Upper lobe of left lung (tissue), 4 donors: ENCODE data around the gene REXO4.

Experiments used
- CTCF ChIP-seq, 6 experiments: fragments of 450-650 bp in 4 of 6; fragments of 200-600 bp in 2 of 6; sonication (generic) in 2 of 6; IDR thresholded peaks; one replicate each; pipeline ENCODE4 v1.5.1; 2016 to 2019; ENCODE audit warnings: antibody characterized with exemption in 6 of 6
- EP300 ChIP-seq, 4 donors: sonication (generic); formaldehyde crosslinking; IDR thresholded peaks; one replicate each; pipeline ENCODE4 v1.5.1; 2017; ENCODE audit warnings: antibody characterized with exemption in 4 of 4, control low read depth in 2 of 4
- POLR2AphosphoS5 ChIP-seq, 2 donors: sonication (generic); formaldehyde crosslinking; IDR thresholded peaks; one replicate each; pipeline ENCODE4 v1.5.1; 2017; ENCODE audit warnings: antibody characterized with exemption in 2 of 2

GRCh38 chr9:133372144-133372543 lies 45.7 kb downstream of the REXO4 start:
- TF ChIP-seq CTCF (IDR thresholded peaks at IDR 0.05) (no peak), POLR2AphosphoS5 (IDR thresholded peaks at IDR 0.05) (no peak), EP300 (IDR thresholded peaks at IDR 0.05) (no peak)
